Activated naive CD4-positive, alpha-beta T cell treated with anti-CD3 and anti-CD28 coated beads, Interleukin-2, amount 10 ng/mL, durations not matched to agents 7 days and 5 days (primary cell): ENCODE data around the gene GALNS.

Source experiments
- CTCF ChIA-PET: fragments of 350-600 bp; sonication (Branson Sonifier 250); formaldehyde crosslinking; loops from one replicate; lab custom pipeline; 2021; ENCODE audit warnings: antibody characterized with exemption; lab: Charles Lee
- DNase-seq: peaks from one replicate; pipeline ENCODE4 v3.0.0-alpha.2; 2020
- H3K27ac Mint-ChIP-seq: one replicate; pipeline ENCODE4 v1.8.0; 2021; ENCODE audit warnings: mild to moderate bottlenecking, moderate library complexity, mixed read lengths
- H3K27me3 Mint-ChIP-seq: one replicate; pipeline ENCODE4 v1.8.0; 2021; ENCODE audit warnings: mild to moderate bottlenecking, mixed read lengths
- H3K36me3 Mint-ChIP-seq: one replicate; pipeline ENCODE4 v1.8.0; 2021; ENCODE audit warnings: mixed read lengths
- H3K4me1 Mint-ChIP-seq: one replicate; pipeline ENCODE4 v1.8.0; 2021; ENCODE audit warnings: mixed read lengths
- H3K4me3 Mint-ChIP-seq: one replicate; pipeline ENCODE4 v1.8.0; 2021; ENCODE audit warnings: mild to moderate bottlenecking, moderate library complexity, mixed read lengths
- H3K9me3 Mint-ChIP-seq: one replicate; pipeline ENCODE4 v1.8.0; 2021; ENCODE audit warnings: mixed read lengths

GALNS gene

GRCh38 chr16:88785106-88785924, 71.4 kb downstream of the GALNS start, which contains the start of gene PIEZO1:
TSS of gene PIEZO1 (minus strand) at chr16:88785220. CDS start at chr16:88784964, 256 bp downstream.
- H3K4me1 Mint-ChIP-seq = peaks cover 49% of the 10 kb centered on the region
- H3K27ac Mint-ChIP-seq = peak within 1 kb of the TSS; percentile 88
- H3K9me3 Mint-ChIP-seq = no peaks in the 10 kb centered on the region
- peak within 1 kb of the TSS; percentile 77 for H3K4me3 Mint-ChIP-seq
- H3K27me3 Mint-ChIP-seq = peaks cover 8% of the 10 kb centered on the region
- CTCF ChIA-PET = interaction anchor here (0.7 to 1.1 kb wide), 4 partner anchors 15 to 49 kb away, joined by 4 to 7 read pairs (median 6); no protein-coding TSS in a partner anchor
- H3K36me3 Mint-ChIP-seq = peaks cover 5% of the 10 kb centered on the region
- peak; percentile 86 for DNase-seq

GRCh38 chr16:88784856-88785105, 72.0 kb downstream of the GALNS start:
- Mint-ChIP-seq H3K4me1 (peaks cover 49% of the 10 kb centered on the region), H3K9me3 (no peaks in the 10 kb centered on the region), H3K27me3 (peaks cover 8% of the 10 kb centered on the region), H3K36me3 (peaks cover 5% of the 10 kb centered on the region), H3K4me3 (peak overlapping the region; percentile 44), H3K27ac (no peak overlapping the region)
- CTCF ChIA-PET = interaction anchor here (0.5 to 4.8 kb wide), 5 partner anchors 14 to 47 kb away, joined by 3 to 40 read pairs (median 7); no protein-coding TSS in a partner anchor
- no peak for DNase-seq

- Mint-ChIP-seq H3K36me3 (peaks cover 5% of the 10 kb centered on the region), H3K27me3 (peaks cover 8% of the 10 kb centered on the region), H3K4me1 (peaks cover 49% of the 10 kb centered on the region), H3K9me3 (no peaks in the 10 kb centered on the region), H3K4me3 (peak overlapping the region; percentile 77), H3K27ac (peak overlapping the region; percentile 88)
- CTCF ChIA-PET = interaction anchor here (0.5 to 4.8 kb wide), 3 partner anchors 15 to 40 kb away, joined by 3 to 40 read pairs (median 4); no protein-coding TSS in a partner anchor
- DNase-seq = peak; percentile 71
Observed at GRCh38 chr16:88784074-88784855, 72.5 kb downstream of the GALNS start.

- DNase-seq = peak; percentile 44
- H3K4me3 Mint-ChIP-seq = peak overlapping the region; percentile 77
- CTCF ChIA-PET = interaction anchor here (3.2 to 5.0 kb wide), 4 partner anchors 16 to 47 kb away, joined by 12 to 49 read pairs (median 27); no protein-coding TSS in a partner anchor
- H3K36me3 Mint-ChIP-seq = peaks cover 5% of the 10 kb centered on the region
- no peaks in the 10 kb centered on the region for H3K9me3 Mint-ChIP-seq
- H3K4me1 Mint-ChIP-seq = peaks cover 52% of the 10 kb centered on the region
- H3K27ac Mint-ChIP-seq = peak overlapping the region; percentile 89
- H3K27me3 Mint-ChIP-seq = peaks cover 8% of the 10 kb centered on the region
Observed at GRCh38 chr16:88783391-88784073, 73.2 kb downstream of the GALNS start.

- CTCF ChIA-PET = interaction anchor here (1.2 to 5.0 kb wide), 9 partner anchors 11 to 76 kb away, joined by 3 to 49 read pairs (median 8); partner anchors contain the start of gene CDT1
- DNase-seq = peak; percentile 52
- peaks cover 56% of the 10 kb centered on the region for H3K4me1 Mint-ChIP-seq
Observed at GRCh38 chr16:88782454-88783390, 74.0 kb downstream of the GALNS start.

GRCh38 chr16:88781140-88782077, 75.3 kb downstream of the GALNS start:
- H3K36me3 Mint-ChIP-seq = peaks cover 8% of the 10 kb centered on the region
- peak; percentile 86 for DNase-seq
- H3K9me3 Mint-ChIP-seq = no peaks in the 10 kb centered on the region
- H3K4me1 Mint-ChIP-seq = peaks cover 56% of the 10 kb centered on the region
- H3K4me3 Mint-ChIP-seq = peak overlapping the region; percentile 77
- H3K27me3 Mint-ChIP-seq = no peaks in the 10 kb centered on the region
- peak overlapping the region; percentile 89 for H3K27ac Mint-ChIP-seq
- CTCF ChIA-PET = interaction anchor here (0.9 to 5.0 kb wide), 15 partner anchors 13 to 100 kb away, joined by 3 to 49 read pairs (median 4); partner anchors contain the start of gene CDT1

More at GRCh38 chr16:88782454-88783390, 74.0 kb downstream of the GALNS start:
- Mint-ChIP-seq H3K27ac (peak overlapping the region; percentile 89), H3K36me3 (peaks cover 5% of the 10 kb centered on the region), H3K27me3 (peaks cover 3% of the 10 kb centered on the region), H3K9me3 (no peaks in the 10 kb centered on the region), H3K4me3 (peak overlapping the region; percentile 77)

GRCh38 chr16:88780142-88781062, 76.3 kb downstream of the GALNS start:
- H3K4me3 Mint-ChIP-seq = peak overlapping the region; percentile 77
- peak overlapping the region; percentile 89 for H3K27ac Mint-ChIP-seq
- DNase-seq = no peak
- peaks cover 9% of the 10 kb centered on the region for H3K36me3 Mint-ChIP-seq
- CTCF ChIA-PET = interaction anchor here (0.6 to 5.0 kb wide), 12 partner anchors 8 to 99 kb away, joined by 3 to 49 read pairs (median 4); no protein-coding TSS in a partner anchor
- H3K27me3 Mint-ChIP-seq = no peaks in the 10 kb centered on the region
- H3K9me3 Mint-ChIP-seq = no peaks in the 10 kb centered on the region
- peaks cover 56% of the 10 kb centered on the region for H3K4me1 Mint-ChIP-seq

GRCh38 chr16:88779406-88780141, 77.2 kb downstream of the GALNS start:
- no peak for DNase-seq
- peak overlapping the region; percentile 77 for H3K4me3 Mint-ChIP-seq
- H3K36me3 Mint-ChIP-seq = peaks cover 11% of the 10 kb centered on the region
- CTCF ChIA-PET = interaction anchor here (0.7 to 5.0 kb wide), 2 partner anchors 13 to 43 kb away, joined by 4 to 49 read pairs; no protein-coding TSS in a partner anchor
- H3K9me3 Mint-ChIP-seq = no peaks in the 10 kb centered on the region
- no peaks in the 10 kb centered on the region for H3K27me3 Mint-ChIP-seq
- H3K27ac Mint-ChIP-seq = peak overlapping the region; percentile 89
- peaks cover 59% of the 10 kb centered on the region for H3K4me1 Mint-ChIP-seq

GRCh38 chr16:88778541-88779065, 78.1 kb downstream of the GALNS start:
- no peaks in the 10 kb centered on the region for H3K27me3 Mint-ChIP-seq
- H3K9me3 Mint-ChIP-seq = no peaks in the 10 kb centered on the region
- CTCF ChIA-PET = interaction anchor here (5.0 kb wide), 1 partner anchor 42 kb away, joined by 49 read pairs; no protein-coding TSS in a partner anchor
- H3K36me3 Mint-ChIP-seq = peaks cover 10% of the 10 kb centered on the region
- H3K27ac Mint-ChIP-seq = peak overlapping the region; percentile 55
- no peak for DNase-seq
- H3K4me3 Mint-ChIP-seq = no peak overlapping the region
- peaks cover 63% of the 10 kb centered on the region for H3K4me1 Mint-ChIP-seq

- H3K36me3 Mint-ChIP-seq = peaks cover 6% of the 10 kb centered on the region
- no peak for DNase-seq
- no peak overlapping the region for H3K27ac Mint-ChIP-seq
- no peak overlapping the region for H3K4me3 Mint-ChIP-seq
- no peaks in the 10 kb centered on the region for H3K27me3 Mint-ChIP-seq
- H3K4me1 Mint-ChIP-seq = peaks cover 59% of the 10 kb centered on the region
- CTCF ChIA-PET = no interaction called here
- H3K9me3 Mint-ChIP-seq = no peaks in the 10 kb centered on the region
Observed at GRCh38 chr16:88778271-88778525, 78.5 kb downstream of the GALNS start.
